ENCODE measurements around the gene LRRC4C. TPM values are rescaled to one million over a fixed set of nuclear protein-coding genes. Genes with fewer than 3 reads are reported as not detected.

LRRC4C gene
- total and polyA plus RNA-seq, 2 donors (not counting 3 experiments of a cell fraction or from before 2014, with no cell fraction given) = not detected

- no peak for FAIRE-seq
- no peak overlapping the region for H3K9ac ChIP-seq (replicated peaks; ENCODE audit: extremely low read depth, insufficient read depth, low read length)
- no peak for TF ChIP-seq GATA2 (IDR thresholded peaks at IDR 0.05; ENCODE audit: insufficient read depth, insufficient read length, low read depth, low read length)
- no peak for TF ChIP-seq POLR2A (IDR thresholded peaks at IDR 0.05; ENCODE audit: low read depth, low read length)
- TF ChIP-seq MAX (IDR thresholded peaks at IDR 0.05; ENCODE audit: insufficient read depth, insufficient read length) = no peak
- no peak for TF ChIP-seq POLR2AphosphoS5 (IDR thresholded peaks at IDR 0.05; ENCODE audit: insufficient read depth, low read depth, low read length)
- TF ChIP-seq FOS (IDR thresholded peaks at IDR 0.05; ENCODE audit: borderline replicate concordance, insufficient read depth, low read length) = no peak
- no peak for TF ChIP-seq CTCF (IDR thresholded peaks at IDR 0.05; ENCODE audit: extremely low read depth in 1 of 2, insufficient read depth in 1 of 2, low read depth in 1 of 2, low read length in 2 of 2)
- dilution Hi-C loops (cut with MboI; ENCODE audit: extremely low pct_ligation_motif_present, low sequenced_read_pairs) (no loop called here), intact Hi-C loops (cut with micrococcal nuclease) (no loop called here)
- no peak overlapping the region for H2AFZ ChIP-seq (ENCODE audit: low read depth, low read length)
- no peaks in the 10 kb centered on the region for H4K20me1 ChIP-seq (replicated peaks; ENCODE audit: control insufficient read depth, extremely low read depth, insufficient read depth, low read length)
- no peak overlapping the region for H3K4me2 ChIP-seq (ENCODE audit: insufficient read depth, low read length)
- no peaks in the 10 kb centered on the region for H3K79me2 ChIP-seq (ENCODE audit: control insufficient read depth, insufficient read depth, low read length)
- no peaks in the 10 kb centered on the region for H3K9me1 ChIP-seq (replicated peaks; ENCODE audit: control insufficient read depth, extremely low read depth, insufficient read depth, low read length)
- no peaks in the 10 kb centered on the region for H3K9me3 ChIP-seq (replicated peaks; ENCODE audit: control insufficient read depth, insufficient read depth, low read length)
- no peaks in the 10 kb centered on the region for H3K36me3 ChIP-seq (ENCODE audit: control insufficient read depth in 2 of 2, extremely low read depth in 1 of 2, insufficient read depth in 2 of 2, low read length in 2 of 2)
- no TSS peak for BruUV-seq (replicated peaks)
- no peaks in the 10 kb centered on the region for H3K27me3 ChIP-seq (ENCODE audit: control insufficient read depth in 2 of 2, insufficient read depth in 2 of 2, low read length in 2 of 2)
- ChIA-PET POLR2A (no interaction called here), CTCF (no interaction called here)
- no peak overlapping the region for H3K4me3 ChIP-seq (replicated peaks in 1 of 3; ENCODE audit: insufficient read depth in 1 of 3, low read depth in 1 of 3, low read length in 3 of 3)
- no peak for DNase-seq (ENCODE audit: low read depth, low spot score)
- no peak overlapping the region for H3K27ac ChIP-seq (ENCODE audit: insufficient read depth, low read depth, low read length)
- no peaks in the 10 kb centered on the region for H3K4me1 ChIP-seq (ENCODE audit: control insufficient read depth, extremely low read depth, insufficient read depth, low read length)
These were observed 1319.9 kb downstream of the LRRC4C start for GRCh38 chr11:40139536-40139935.

- no peak overlapping the region for H2AFZ ChIP-seq (ENCODE audit: low read depth, low read length)
- no peak overlapping the region for H3K27ac ChIP-seq (ENCODE audit: insufficient read depth, low read depth, low read length)
- ChIA-PET POLR2A (no interaction called here), CTCF (no interaction called here)
- no peaks in the 10 kb centered on the region for H3K79me2 ChIP-seq (ENCODE audit: control insufficient read depth, insufficient read depth, low read length)
- no peak for FAIRE-seq
- DNase-seq (ENCODE audit: low read depth, low spot score) = no peak
- no peak overlapping the region for H3K9ac ChIP-seq (replicated peaks; ENCODE audit: extremely low read depth, insufficient read depth, low read length)
- TF ChIP-seq JUN (IDR thresholded peaks at IDR 0.05; ENCODE audit: borderline replicate concordance, insufficient read depth, insufficient read length, low read depth) = no peak
- TF ChIP-seq POLR2AphosphoS5 (IDR thresholded peaks at IDR 0.05; ENCODE audit: insufficient read depth, low read depth, low read length) = no peak
- TF ChIP-seq CTCF (IDR thresholded peaks at IDR 0.05; ENCODE audit: extremely low read depth in 1 of 2, insufficient read depth in 1 of 2, low read depth in 1 of 2, low read length in 2 of 2) = no peak
- TF ChIP-seq EZH2 (IDR thresholded peaks at IDR 0.05; ENCODE audit: borderline replicate concordance, low read depth, low read length, severe bottlenecking) = no peak
- no peak for TF ChIP-seq MAX (IDR thresholded peaks at IDR 0.05; ENCODE audit: insufficient read depth, insufficient read length)
- no peak for TF ChIP-seq MYC (IDR thresholded peaks at IDR 0.05; ENCODE audit: low read depth, low read length)
- TF ChIP-seq POLR2A (IDR thresholded peaks at IDR 0.05; ENCODE audit: low read depth, low read length) = no peak
- TF ChIP-seq GATA2 (IDR thresholded peaks at IDR 0.05; ENCODE audit: insufficient read depth, insufficient read length, low read depth, low read length) = no peak
- no peak for TF ChIP-seq FOS (IDR thresholded peaks at IDR 0.05; ENCODE audit: borderline replicate concordance, insufficient read depth, low read length)
- no peaks in the 10 kb centered on the region for H3K27me3 ChIP-seq (ENCODE audit: control insufficient read depth in 2 of 2, insufficient read depth in 2 of 2, low read length in 2 of 2)
- H3K4me1 ChIP-seq (ENCODE audit: control insufficient read depth, extremely low read depth, insufficient read depth, low read length) = no peaks in the 10 kb centered on the region
- no peak overlapping the region for H3K4me2 ChIP-seq (ENCODE audit: insufficient read depth, low read length)
- BruUV-seq (replicated peaks) = no TSS peak
- H3K9me3 ChIP-seq (replicated peaks; ENCODE audit: control insufficient read depth, insufficient read depth, low read length) = no peaks in the 10 kb centered on the region
- H4K20me1 ChIP-seq (replicated peaks; ENCODE audit: control insufficient read depth, extremely low read depth, insufficient read depth, low read length) = no peaks in the 10 kb centered on the region
- intact Hi-C loops (cut with micrococcal nuclease) (no loop called here), dilution Hi-C loops (cut with MboI; ENCODE audit: extremely low pct_ligation_motif_present, low sequenced_read_pairs) (no loop called here)
- no peak overlapping the region for H3K4me3 ChIP-seq (replicated peaks in 1 of 3; ENCODE audit: insufficient read depth in 1 of 3, low read depth in 1 of 3, low read length in 3 of 3)
- H3K9me1 ChIP-seq (replicated peaks; ENCODE audit: control insufficient read depth, extremely low read depth, insufficient read depth, low read length) = no peaks in the 10 kb centered on the region
- no peaks in the 10 kb centered on the region for H3K36me3 ChIP-seq (ENCODE audit: control insufficient read depth in 2 of 2, extremely low read depth in 1 of 2, insufficient read depth in 2 of 2, low read length in 2 of 2)
These were observed 1320.4 kb downstream of the LRRC4C start for GRCh38 chr11:40139066-40139465.

Data from endothelial cell of umbilical vein (primary cell).